Measurements from ENCODE around the gene RARA.
A peak's percentile ranks its signal among the peaks of the same experiment; 100 is the strongest.

The RARA gene

GRCh38 chr17:40318830-40319391 lies 9.9 kb downstream of the RARA start:
- ATAC-seq (ENCODE audit: insufficient read depth, low read depth), result no peak
- peaks cover 67% of the 10 kb centered on the region for H3K4me1 ChIP-seq (ENCODE audit: insufficient read depth, low read length)
- no peaks in the 10 kb centered on the region for H3K9me3 ChIP-seq (ENCODE audit: insufficient read depth, low read length, severe bottlenecking)
- no peak for DNase-seq
- peaks cover 12% of the 10 kb centered on the region for H3K79me2 ChIP-seq (ENCODE audit: insufficient read depth, low read length)
- TF ChIP-seq CTCF (IDR thresholded peaks at IDR 0.05; ENCODE audit: borderline replicate concordance, extremely low read depth, low read length, poor library complexity, severe bottlenecking) (no peak), EZH2 (IDR thresholded peaks at IDR 0.05; ENCODE audit: borderline replicate concordance, low read depth, low read length, severe bottlenecking) (no peak)
- peak overlapping the region; percentile 51 to 72; a peak in 3 of 4 replicates for H3K4me3 ChIP-seq (ENCODE audit: low read depth in 1 of 2, low read length in 2 of 2)
- peak overlapping the region; percentile 80 for H3K4me2 ChIP-seq (ENCODE audit: insufficient read depth, low read length)
- peaks cover 40% of the 10 kb centered on the region for H4K20me1 ChIP-seq (ENCODE audit: insufficient read depth, low read length)
- no peaks in the 10 kb centered on the region for H3K36me3 ChIP-seq (ENCODE audit: insufficient read depth, low read length)
- H3K9ac ChIP-seq (ENCODE audit: low read depth, low read length), result peak overlapping the region; percentile 74
- no peaks in the 10 kb centered on the region for H3K27me3 ChIP-seq (ENCODE audit: insufficient read depth, low read length, poor library complexity)
- H2AFZ ChIP-seq (ENCODE audit: low read depth, low read length), result peak overlapping the region; percentile 88
- H3K27ac ChIP-seq (ENCODE audit: low read length), result peak overlapping the region; percentile 43; the same call in 1 of the 2 replicates

- Histone ChIP-seq H3K79me2 (ENCODE audit: insufficient read depth, low read length) (peaks cover 20% of the 10 kb centered on the region), H3K27ac (ENCODE audit: low read length) (no peak overlapping the region), H3K4me1 (ENCODE audit: insufficient read depth, low read length) (peaks cover 73% of the 10 kb centered on the region), H3K9ac (ENCODE audit: low read depth, low read length) (no peak overlapping the region), H2AFZ (ENCODE audit: low read depth, low read length) (no peak overlapping the region), H3K9me3 (ENCODE audit: insufficient read depth, low read length, severe bottlenecking) (no peaks in the 10 kb centered on the region), H3K4me3 (ENCODE audit: low read depth in 1 of 2, low read length in 2 of 2) (no peak overlapping the region), H3K4me2 (ENCODE audit: insufficient read depth, low read length) (peak overlapping the region; percentile 80), H4K20me1 (ENCODE audit: insufficient read depth, low read length) (peaks cover 47% of the 10 kb centered on the region), H3K36me3 (ENCODE audit: insufficient read depth, low read length) (no peaks in the 10 kb centered on the region), H3K27me3 (ENCODE audit: insufficient read depth, low read length, poor library complexity) (no peaks in the 10 kb centered on the region)
- ATAC-seq (ENCODE audit: insufficient read depth, low read depth) (no peak), DNase-seq (peak; percentile 48)
- TF ChIP-seq EZH2 (IDR thresholded peaks at IDR 0.05; ENCODE audit: borderline replicate concordance, low read depth, low read length, severe bottlenecking) (no peak), CTCF (IDR thresholded peaks at IDR 0.05; ENCODE audit: borderline replicate concordance, extremely low read depth, low read length, poor library complexity, severe bottlenecking) (no peak)
Observed at GRCh38 chr17:40319651-40320540, 10.9 kb downstream of the RARA start.

- Histone ChIP-seq H3K4me1 (ENCODE audit: insufficient read depth, low read length) (peaks cover 74% of the 10 kb centered on the region), H3K27ac (ENCODE audit: low read length) (no peak overlapping the region), H3K79me2 (ENCODE audit: insufficient read depth, low read length) (peaks cover 20% of the 10 kb centered on the region), H3K36me3 (ENCODE audit: insufficient read depth, low read length) (no peaks in the 10 kb centered on the region), H4K20me1 (ENCODE audit: insufficient read depth, low read length) (peaks cover 48% of the 10 kb centered on the region), H3K27me3 (ENCODE audit: insufficient read depth, low read length, poor library complexity) (no peaks in the 10 kb centered on the region), H3K4me2 (ENCODE audit: insufficient read depth, low read length) (peak overlapping the region; percentile 67; the same call in 1 of the 2 replicates), H3K9me3 (ENCODE audit: insufficient read depth, low read length, severe bottlenecking) (no peaks in the 10 kb centered on the region), H3K9ac (ENCODE audit: low read depth, low read length) (no peak overlapping the region), H2AFZ (ENCODE audit: low read depth, low read length) (no peak overlapping the region), H3K4me3 (ENCODE audit: low read depth in 1 of 2, low read length in 2 of 2) (no peak overlapping the region)
- DNase-seq, result no peak
- ATAC-seq (ENCODE audit: insufficient read depth, low read depth), result no peak
- TF ChIP-seq CTCF (IDR thresholded peaks at IDR 0.05; ENCODE audit: borderline replicate concordance, extremely low read depth, low read length, poor library complexity, severe bottlenecking), result no peak
- no peak for TF ChIP-seq EZH2 (IDR thresholded peaks at IDR 0.05; ENCODE audit: borderline replicate concordance, low read depth, low read length, severe bottlenecking)
Observed at GRCh38 chr17:40320756-40321523, 12.0 kb downstream of the RARA start.
